OCI-LY7 (cell line): ENCODE results near the gene ZNRF2.
"Not testable (repeated sequence)": the region's sequence is repeated elsewhere in the genome, so short reads cannot be mapped to it uniquely, and the experiment has no call there.

Experiments
- EZH2phosphoT487 ChIP-seq: fragments of 200-600 bp; sonication (generic); IDR thresholded peaks from 2 replicates; pipeline ENCODE4 v1.6.1; 2018; ENCODE audit warnings: low read depth, borderline replicate concordance, mild to moderate bottlenecking, mixed run types, antibody characterized with exemption, low read length, moderate library complexity, mixed read lengths
- TF ChIP-seq, protein P1 (sequence below): fragments of 200-600 bp; sonication (generic); conservative IDR thresholded peaks from 2 replicates; pipeline ENCODE4 v1.5.1; 2014; ENCODE audit warnings: mild to moderate bottlenecking, antibody characterized with exemption, low read length, moderate library complexity, mixed read lengths

DNA sequence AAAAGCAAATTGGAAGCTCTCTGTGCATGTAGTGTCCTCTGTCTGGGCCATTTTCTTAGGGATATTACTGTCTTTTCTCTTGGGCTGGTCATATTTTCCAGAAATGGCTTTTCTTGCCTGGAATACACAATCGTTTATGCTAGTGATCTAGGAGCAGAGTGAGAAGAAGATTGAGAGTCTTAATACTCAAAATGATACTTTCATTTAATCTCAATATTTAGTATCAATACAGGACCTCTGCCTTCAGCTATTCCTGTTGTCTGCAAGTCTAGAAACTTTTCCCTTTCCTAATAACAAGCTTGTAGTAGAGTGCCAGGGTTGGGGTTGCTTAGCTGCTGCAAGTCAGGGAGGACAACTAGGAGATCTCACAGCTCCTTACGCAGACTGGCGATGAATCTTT lies 14.0 kb downstream of the ZNRF2 start:
- TF ChIP-seq, protein P1, sequence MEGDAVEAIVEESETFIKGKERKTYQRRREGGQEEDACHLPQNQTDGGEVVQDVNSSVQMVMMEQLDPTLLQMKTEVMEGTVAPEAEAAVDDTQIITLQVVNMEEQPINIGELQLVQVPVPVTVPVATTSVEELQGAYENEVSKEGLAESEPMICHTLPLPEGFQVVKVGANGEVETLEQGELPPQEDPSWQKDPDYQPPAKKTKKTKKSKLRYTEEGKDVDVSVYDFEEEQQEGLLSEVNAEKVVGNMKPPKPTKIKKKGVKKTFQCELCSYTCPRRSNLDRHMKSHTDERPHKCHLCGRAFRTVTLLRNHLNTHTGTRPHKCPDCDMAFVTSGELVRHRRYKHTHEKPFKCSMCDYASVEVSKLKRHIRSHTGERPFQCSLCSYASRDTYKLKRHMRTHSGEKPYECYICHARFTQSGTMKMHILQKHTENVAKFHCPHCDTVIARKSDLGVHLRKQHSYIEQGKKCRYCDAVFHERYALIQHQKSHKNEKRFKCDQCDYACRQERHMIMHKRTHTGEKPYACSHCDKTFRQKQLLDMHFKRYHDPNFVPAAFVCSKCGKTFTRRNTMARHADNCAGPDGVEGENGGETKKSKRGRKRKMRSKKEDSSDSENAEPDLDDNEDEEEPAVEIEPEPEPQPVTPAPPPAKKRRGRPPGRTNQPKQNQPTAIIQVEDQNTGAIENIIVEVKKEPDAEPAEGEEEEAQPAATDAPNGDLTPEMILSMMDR = not testable (repeated sequence)
- not testable (repeated sequence) for TF ChIP-seq EZH2phosphoT487
